ENCODE measurements around the gene GPR89A. TPM values are rescaled to one million over a fixed set of nuclear protein-coding genes. Genes with fewer than 3 reads are reported as not detected.
"Not testable (repeated sequence)": the region's sequence is repeated elsewhere in the genome, so short reads cannot be mapped to it uniquely, and the experiment has no call there.

Gene GPR89A
- total and polyA plus RNA-seq, 7 experiments from 2014 or later, result 23.5 to 36.5 (median 32.7) TPM

DNA sequence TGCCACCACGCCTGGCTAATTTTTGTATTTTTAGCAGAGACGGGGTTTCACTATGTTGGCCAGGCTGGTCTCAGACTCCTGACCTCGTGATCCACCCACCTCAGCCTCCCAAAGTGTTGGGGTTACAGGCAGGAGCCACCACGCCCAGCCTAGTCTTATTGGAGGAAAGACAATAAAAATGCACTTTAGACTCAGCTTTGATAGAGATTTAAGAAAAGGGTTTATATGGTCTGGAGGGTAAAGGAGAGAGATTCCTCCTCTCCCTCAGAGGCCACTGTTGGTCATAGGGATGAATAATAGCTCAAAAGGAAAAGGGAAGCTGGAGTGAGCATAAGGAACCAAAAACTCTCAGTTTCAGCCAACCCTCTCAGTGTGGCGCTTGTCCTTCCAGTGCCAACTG lies 8.4 kb upstream of the GPR89A start:
- CTCF ChIA-PET; H3K36me3 ChIP-seq (ENCODE audit: control insufficient read depth in 2 of 3, insufficient read depth in 3 of 3, low read length in 3 of 3); H3K27me3 ChIP-seq (ENCODE audit: control insufficient read depth in 2 of 2, insufficient read depth in 2 of 2, low read length in 2 of 2); H3K4me1 Mint-ChIP-seq; H3K36me3 Mint-ChIP-seq; H3K4me1 ChIP-seq (ENCODE audit: control insufficient read depth in 2 of 2, insufficient read depth in 2 of 2, low read length in 2 of 2); ATAC-seq; H3K9me3 ChIP-seq (ENCODE audit: control insufficient read depth in 2 of 3, low read length in 3 of 3); H3K27ac ChIP-seq (ENCODE audit: low read depth, low read length); H3K4me3 ChIP-seq (ENCODE audit: low read length); H3K27ac Mint-ChIP-seq; H3K4me3 Mint-ChIP-seq; DNase-seq; H3K9me3 Mint-ChIP-seq: not testable (repeated sequence)
- intact Hi-C loops (cut with micrococcal nuclease), result loop anchor here in 1 of 2 donors (10.0 kb wide), 1 partner anchor 125 kb away; no protein-coding TSS in a partner anchor
- peaks cover 4 to 32% (median 10%) of the 10 kb centered on the region in 5 donors for H3K27me3 Mint-ChIP-seq
- POLR2A ChIA-PET, result interaction anchor here (0.7 kb wide), 1 partner anchor 11 kb away, joined by 3 read pairs; no protein-coding TSS in a partner anchor

DNA sequence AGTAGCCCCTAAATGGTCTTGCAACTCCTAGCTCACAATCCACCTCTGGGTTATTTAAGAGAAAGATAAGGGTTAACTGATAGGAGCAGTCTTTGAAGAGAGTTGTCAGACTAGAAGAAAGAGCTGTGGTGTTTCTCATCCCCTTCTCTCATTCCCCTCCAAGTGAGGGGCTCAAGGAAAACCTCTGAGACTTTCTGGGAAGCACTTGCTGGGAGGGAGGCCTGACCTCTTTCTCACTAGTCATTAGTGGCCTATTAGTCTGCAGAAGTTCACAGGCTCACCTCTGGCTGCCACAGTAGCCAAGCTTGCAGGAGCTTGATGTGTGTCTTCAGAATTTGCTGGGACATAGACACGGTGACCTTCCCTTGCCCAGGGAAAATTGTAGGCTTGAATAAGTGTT lies 6.2 kb upstream of the GPR89A start:
- H3K27ac ChIP-seq (ENCODE audit: low read depth, low read length), result no peak overlapping the region
- intact Hi-C loops (cut with micrococcal nuclease), result no loop called here
- no peak overlapping the region for H3K27ac Mint-ChIP-seq
- H3K4me1 Mint-ChIP-seq, result peaks cover 0 to 3% (median 0%) of the 10 kb centered on the region in 7 donors
- H3K36me3 Mint-ChIP-seq, result no peaks in the 10 kb centered on the region
- H3K9me3 ChIP-seq (ENCODE audit: control insufficient read depth in 2 of 3, low read length in 3 of 3), result no peaks in the 10 kb centered on the region
- POLR2A ChIA-PET, result no interaction called here
- H3K36me3 ChIP-seq (ENCODE audit: control insufficient read depth in 2 of 3, insufficient read depth in 3 of 3, low read length in 3 of 3), result no peaks in the 10 kb centered on the region
- H3K4me3 ChIP-seq (ENCODE audit: low read length), result no peak overlapping the region
- no peaks in the 10 kb centered on the region for H3K4me1 ChIP-seq (ENCODE audit: control insufficient read depth in 2 of 2, insufficient read depth in 2 of 2, low read length in 2 of 2)
- no peaks in the 10 kb centered on the region for H3K9me3 Mint-ChIP-seq
- ATAC-seq (no peak), DNase-seq (no peak)
- no peaks in the 10 kb centered on the region for H3K27me3 ChIP-seq (ENCODE audit: control insufficient read depth in 2 of 2, insufficient read depth in 2 of 2, low read length in 2 of 2)
- CTCF ChIA-PET, result no interaction called here
- peaks cover 4 to 25% (median 9%) of the 10 kb centered on the region in 5 donors for H3K27me3 Mint-ChIP-seq
- no peak overlapping the region for H3K4me3 Mint-ChIP-seq

DNA sequence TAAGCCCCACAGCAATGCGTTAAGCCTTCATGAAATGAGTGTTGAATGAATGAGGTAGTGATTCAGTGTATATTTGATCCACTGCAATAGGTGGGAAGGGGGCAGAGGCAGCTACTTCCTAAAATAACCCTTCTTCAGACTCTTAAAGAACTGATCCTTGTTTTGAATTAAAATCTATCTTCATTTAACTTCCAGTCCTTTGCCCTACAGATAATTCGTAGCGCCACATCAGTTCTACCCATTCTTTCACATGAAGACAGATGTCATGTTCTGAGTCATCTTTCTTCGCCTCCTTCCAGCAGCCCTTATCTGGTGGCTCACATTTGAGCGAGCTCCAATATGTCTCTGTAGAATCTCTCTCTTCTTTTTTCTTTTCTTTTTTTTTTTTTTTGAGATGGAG lies 948 bp upstream of the GPR89A start:
- H3K27ac Mint-ChIP-seq; H3K4me3 ChIP-seq (ENCODE audit: low read length); H3K4me1 ChIP-seq (ENCODE audit: control insufficient read depth in 2 of 2, insufficient read depth in 2 of 2, low read length in 2 of 2); H3K9me3 ChIP-seq (ENCODE audit: control insufficient read depth in 2 of 3, low read length in 3 of 3); POLR2A ChIA-PET; H3K27me3 Mint-ChIP-seq; DNase-seq; H3K36me3 Mint-ChIP-seq; ATAC-seq; H3K36me3 ChIP-seq (ENCODE audit: control insufficient read depth in 2 of 3, insufficient read depth in 3 of 3, low read length in 3 of 3); CTCF ChIA-PET; intact Hi-C loops (cut with micrococcal nuclease); H3K27me3 ChIP-seq (ENCODE audit: control insufficient read depth in 2 of 2, insufficient read depth in 2 of 2, low read length in 2 of 2); H3K4me3 Mint-ChIP-seq; H3K27ac ChIP-seq (ENCODE audit: low read depth, low read length); H3K9me3 Mint-ChIP-seq: not testable (repeated sequence)
- peaks cover 10 to 28% (median 27%) of the 10 kb centered on the region in 7 donors for H3K4me1 Mint-ChIP-seq

DNA sequence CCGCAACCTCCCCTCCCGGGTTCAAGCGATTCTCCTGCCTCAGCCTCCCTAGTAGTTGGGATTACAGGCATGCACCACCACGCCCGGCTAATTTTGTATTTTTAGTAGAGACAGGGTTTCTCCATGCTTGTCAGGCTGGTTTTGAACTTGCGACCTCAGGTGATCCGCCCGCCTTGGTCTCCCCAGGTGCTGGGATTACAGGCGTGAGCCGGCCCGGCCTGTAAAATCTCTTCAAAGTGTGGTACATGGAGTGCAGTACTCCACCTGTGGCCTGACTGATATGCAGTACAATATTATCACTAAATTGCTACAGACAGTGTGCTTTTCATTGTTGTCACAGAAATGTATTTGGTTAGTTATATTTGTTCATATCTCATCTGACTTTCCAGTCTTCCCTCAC lies 499 bp upstream of the GPR89A start:
- DNase-seq; H3K27me3 Mint-ChIP-seq; H3K4me3 ChIP-seq (ENCODE audit: low read length); H3K27ac Mint-ChIP-seq; H3K36me3 ChIP-seq (ENCODE audit: control insufficient read depth in 2 of 3, insufficient read depth in 3 of 3, low read length in 3 of 3); H3K4me1 ChIP-seq (ENCODE audit: control insufficient read depth in 2 of 2, insufficient read depth in 2 of 2, low read length in 2 of 2); ATAC-seq; H3K9me3 ChIP-seq (ENCODE audit: control insufficient read depth in 2 of 3, low read length in 3 of 3); H3K27me3 ChIP-seq (ENCODE audit: control insufficient read depth in 2 of 2, insufficient read depth in 2 of 2, low read length in 2 of 2); CTCF ChIA-PET; H3K9me3 Mint-ChIP-seq; POLR2A ChIA-PET; H3K27ac ChIP-seq (ENCODE audit: low read depth, low read length); H3K36me3 Mint-ChIP-seq; H3K4me3 Mint-ChIP-seq; intact Hi-C loops (cut with micrococcal nuclease): not testable (repeated sequence)
- H3K4me1 Mint-ChIP-seq, result peaks cover 10 to 32% (median 31%) of the 10 kb centered on the region in 7 donors

DNA sequence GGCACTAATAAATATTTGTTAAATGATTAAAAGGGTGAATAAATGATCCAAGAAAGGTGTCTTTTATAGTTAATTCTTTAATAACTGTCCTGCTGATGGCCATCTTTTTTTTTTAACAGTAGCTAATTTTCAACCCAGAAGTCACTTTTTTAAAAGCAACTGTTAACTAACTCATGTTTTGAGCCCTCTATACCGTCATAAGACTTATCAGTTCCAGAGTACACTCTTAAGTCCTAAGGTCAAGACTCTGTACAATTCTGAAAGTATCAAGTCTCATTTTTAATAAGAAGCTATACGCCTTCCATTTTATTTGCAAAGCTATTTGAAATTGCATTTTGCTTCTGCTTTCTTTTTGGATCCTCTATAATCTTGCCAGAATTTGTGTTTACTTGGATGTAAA lies 3.0 kb downstream of the GPR89A start:
- CTCF ChIA-PET, result interaction anchor here (1.0 kb wide), 1 partner anchor 110 kb away, joined by 3 read pairs; no protein-coding TSS in a partner anchor
- H3K27me3 ChIP-seq (ENCODE audit: control insufficient read depth in 2 of 2, insufficient read depth in 2 of 2, low read length in 2 of 2); H3K27me3 Mint-ChIP-seq; H3K27ac ChIP-seq (ENCODE audit: low read depth, low read length); H3K36me3 Mint-ChIP-seq; H3K4me3 ChIP-seq (ENCODE audit: low read length); ATAC-seq; intact Hi-C loops (cut with micrococcal nuclease); H3K36me3 ChIP-seq (ENCODE audit: control insufficient read depth in 2 of 3, insufficient read depth in 3 of 3, low read length in 3 of 3); H3K4me1 ChIP-seq (ENCODE audit: control insufficient read depth in 2 of 2, insufficient read depth in 2 of 2, low read length in 2 of 2); H3K9me3 Mint-ChIP-seq; H3K9me3 ChIP-seq (ENCODE audit: control insufficient read depth in 2 of 3, low read length in 3 of 3); DNase-seq: not testable (repeated sequence)
- peak overlapping the region in 1 of 9 donors; percentile 52 for H3K27ac Mint-ChIP-seq
- POLR2A ChIA-PET, result interaction anchor here (0.5 kb wide), 1 partner anchor 11 kb away, joined by 3 read pairs; no protein-coding TSS in a partner anchor
- H3K4me3 Mint-ChIP-seq, result peak overlapping the region in 5 of 10 donors; percentile 15 to 60 (median 29)
- H3K4me1 Mint-ChIP-seq, result peaks cover 12 to 42% (median 36%) of the 10 kb centered on the region in 7 donors

DNA sequence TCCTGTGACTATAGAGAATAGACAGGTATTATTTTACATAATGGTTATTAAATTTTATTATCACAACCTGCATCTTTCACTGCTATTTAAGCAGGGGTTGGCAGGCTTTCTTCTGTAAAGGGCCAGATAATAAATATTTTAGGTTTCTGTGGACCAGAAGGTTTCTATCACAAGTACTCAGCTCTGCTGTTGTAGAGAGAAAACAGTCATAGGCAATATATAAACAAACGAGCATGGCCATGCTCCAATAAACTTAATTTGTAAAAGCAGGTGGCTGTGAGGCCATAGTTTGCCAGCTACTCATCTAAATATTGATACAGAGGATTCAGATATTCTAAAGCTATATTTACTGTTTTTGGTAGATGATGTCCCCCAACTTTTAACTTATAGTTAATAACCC lies 12.3 kb downstream of the GPR89A start:
- H3K4me1 ChIP-seq (ENCODE audit: control insufficient read depth in 2 of 2, insufficient read depth in 2 of 2, low read length in 2 of 2); H3K4me3 Mint-ChIP-seq; H3K9me3 ChIP-seq (ENCODE audit: control insufficient read depth in 2 of 3, low read length in 3 of 3); intact Hi-C loops (cut with micrococcal nuclease); H3K27me3 Mint-ChIP-seq; DNase-seq; H3K4me3 ChIP-seq (ENCODE audit: low read length); H3K27ac Mint-ChIP-seq; H3K4me1 Mint-ChIP-seq; ATAC-seq; CTCF ChIA-PET; POLR2A ChIA-PET; H3K27ac ChIP-seq (ENCODE audit: low read depth, low read length); H3K36me3 Mint-ChIP-seq; H3K36me3 ChIP-seq (ENCODE audit: control insufficient read depth in 2 of 3, insufficient read depth in 3 of 3, low read length in 3 of 3); H3K27me3 ChIP-seq (ENCODE audit: control insufficient read depth in 2 of 2, insufficient read depth in 2 of 2, low read length in 2 of 2); H3K9me3 Mint-ChIP-seq: not testable (repeated sequence)

DNA sequence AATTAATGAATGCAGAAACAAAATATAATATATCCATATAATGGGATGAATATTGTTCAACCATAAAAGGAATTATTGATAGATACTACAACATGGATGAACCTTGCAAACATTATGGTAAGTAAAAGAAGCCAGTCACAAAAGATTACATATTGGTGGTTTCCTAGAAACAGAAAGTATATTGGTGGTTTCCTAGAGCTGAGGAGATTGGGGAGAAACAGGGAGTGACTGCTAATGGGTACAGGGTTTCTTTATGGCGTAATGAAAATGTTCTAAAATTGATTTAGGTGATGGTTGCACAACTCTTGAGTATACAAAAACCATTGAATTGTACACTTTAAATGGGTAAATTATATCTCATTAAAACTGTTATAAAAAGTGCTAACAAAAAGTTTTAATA lies 14.4 kb downstream of the GPR89A start:
- H3K9me3 Mint-ChIP-seq; H3K27me3 Mint-ChIP-seq; intact Hi-C loops (cut with micrococcal nuclease); H3K4me1 ChIP-seq (ENCODE audit: control insufficient read depth in 2 of 2, insufficient read depth in 2 of 2, low read length in 2 of 2); POLR2A ChIA-PET; H3K4me3 ChIP-seq (ENCODE audit: low read length); H3K4me1 Mint-ChIP-seq; ATAC-seq; H3K27ac Mint-ChIP-seq; H3K36me3 Mint-ChIP-seq; H3K4me3 Mint-ChIP-seq; H3K27ac ChIP-seq (ENCODE audit: low read depth, low read length); H3K9me3 ChIP-seq (ENCODE audit: control insufficient read depth in 2 of 3, low read length in 3 of 3); H3K27me3 ChIP-seq (ENCODE audit: control insufficient read depth in 2 of 2, insufficient read depth in 2 of 2, low read length in 2 of 2); CTCF ChIA-PET; DNase-seq; H3K36me3 ChIP-seq (ENCODE audit: control insufficient read depth in 2 of 3, insufficient read depth in 3 of 3, low read length in 3 of 3): not testable (repeated sequence)
